Fibroblast of the aortic adventitia (primary cell): Measurements from ENCODE around the gene SLFN14. TPM values are rescaled to one million over a fixed set of nuclear protein-coding genes. Genes with fewer than 3 reads are reported as not detected.
A peak's percentile ranks its signal among the peaks of the same experiment; 100 is the strongest.

ENCODE experiments used
- DNase-seq: peaks from one replicate; pipeline ENCODE4 v3.0.0-alpha.2; 2010; ENCODE audit warnings: low read depth
- H3K4me3 ChIP-seq: 2 replicates; pipeline ENCODE4 v1.5.1; 2011; ENCODE audit warnings: low read depth, mild to moderate bottlenecking, control low read depth, low read length, moderate library complexity
- CTCF ChIP-seq: IDR thresholded peaks from 2 replicates; pipeline ENCODE4 v1.5.1; 2011; ENCODE audit warnings: mild to moderate bottlenecking, low read length, control low read depth, inconsistent platforms; ENCODE audit not compliant: insufficient read depth
- total RNA-seq: library from RNA; depleted of rRNA; stranded (reverse); fragments of >200 nt; gene quantifications from 2 replicates; pipeline ENCODE4 v1.2.3, GENCODE V29; 2012; ENCODE audit warnings: low replicate concordance

Gene SLFN14
- total RNA-seq, 1 donor = not detected

- no peak overlapping the region for H3K4me3 ChIP-seq
- DNase-seq = no peak
- TF ChIP-seq CTCF = no peak
Observed at GRCh38 chr17:35548978-35549377, 11.6 kb downstream of the SLFN14 start.

GRCh38 chr17:35548208-35548810 is 12.3 kb downstream of the SLFN14 start:
- DNase-seq = no peak
- H3K4me3 ChIP-seq = no peak overlapping the region
- no peak for TF ChIP-seq CTCF

- no peak for TF ChIP-seq CTCF
- H3K4me3 ChIP-seq = no peak overlapping the region
- DNase-seq = no peak
Observed at GRCh38 chr17:35546487-35546886, 14.1 kb downstream of the SLFN14 start.

GRCh38 chr17:35545150-35545549 is 15.5 kb downstream of the SLFN14 start:
- no peak for DNase-seq
- H3K4me3 ChIP-seq = no peak overlapping the region
- no peak for TF ChIP-seq CTCF

- H3K4me3 ChIP-seq = no peak overlapping the region
- TF ChIP-seq CTCF = no peak
- no peak for DNase-seq
Observed at GRCh38 chr17:35543856-35544255, 16.8 kb downstream of the SLFN14 start.

- H3K4me3 ChIP-seq = no peak overlapping the region
- TF ChIP-seq CTCF = no peak
- DNase-seq = no peak
Observed at GRCh38 chr17:35542990-35543389, 17.6 kb downstream of the SLFN14 start.

GRCh38 chr17:35541434-35541833 is 19.2 kb downstream of the SLFN14 start:
- DNase-seq = peak; percentile 7
- no peak overlapping the region for H3K4me3 ChIP-seq
- TF ChIP-seq CTCF = no peak
